ENCODE data around the gene TMEM225B. TPM values are rescaled to one million over a fixed set of nuclear protein-coding genes. Genes with fewer than 3 reads are reported as not detected.

The TMEM225B gene
- total and polyA plus RNA-seq, 4 donors: 0.10 to 0.28 (median 0.17) TPM; not detected in 1

DNA sequence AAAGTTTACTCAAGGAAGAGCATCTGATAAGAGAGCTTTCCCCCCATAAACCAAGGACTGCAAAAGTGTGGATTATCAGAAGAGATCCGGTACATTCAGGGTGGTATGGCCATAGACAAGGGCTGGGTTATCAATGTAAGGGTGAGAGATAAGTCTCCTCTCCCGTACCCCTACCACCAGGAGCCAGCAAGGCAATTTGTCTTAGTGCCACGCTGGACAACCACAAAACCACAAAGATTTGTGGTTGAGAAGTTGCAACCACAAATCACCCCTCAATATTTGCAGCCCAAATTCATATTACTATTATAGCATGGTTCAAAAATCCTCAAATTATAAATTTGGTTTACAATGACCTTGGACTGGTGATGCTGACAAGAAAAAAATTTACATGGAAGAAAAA lies 16.4 kb downstream of the TMEM225B start (continued):
- no peak for TF ChIP-seq GABPA (IDR thresholded peaks at IDR 0.05 in 1 of 2, conservative IDR thresholded peaks at IDR 0.05 in 1 of 2)
- TF ChIP-seq NR2F2 (IDR thresholded peaks at IDR 0.05): no peak
- TF ChIP-seq RXRA (IDR thresholded peaks at IDR 0.05): no peak

DNA sequence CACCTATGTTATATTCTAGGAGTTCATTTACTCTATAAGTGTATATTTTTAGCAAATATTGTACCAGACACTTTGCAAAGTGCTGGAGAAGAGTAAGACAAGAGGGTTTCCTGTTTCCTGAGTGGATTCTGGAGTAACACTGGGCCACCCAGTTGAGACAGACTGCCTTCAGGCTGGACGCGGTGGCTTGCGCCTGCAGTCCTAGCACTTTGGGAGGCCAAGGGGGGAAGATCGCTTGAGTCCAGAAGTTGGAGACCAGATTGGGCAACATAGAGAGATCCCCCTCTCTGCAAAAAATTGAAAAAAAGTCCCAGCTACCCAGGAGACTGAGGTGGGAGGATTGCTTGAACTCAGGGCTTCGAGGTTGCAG lies 17.9 kb downstream of the TMEM225B start:
- no peak for DNase-seq (ENCODE audit: low spot score)
- Histone ChIP-seq H3K4me3 (ENCODE audit: low read depth in 1 of 3, low read length in 3 of 3) (peak overlapping the region in 2 of 3 donors; percentile 77 to 93), H3K36me3 (ENCODE audit: control insufficient read depth in 4 of 4, insufficient read depth in 3 of 4, low read depth in 1 of 4, low read length in 3 of 4) (peaks cover 0 to 22% (median 15%) of the 10 kb centered on the region in 4 donors), H3K9me3 (ENCODE audit: control insufficient read depth in 4 of 4, low read length in 3 of 4) (no peaks in the 10 kb centered on the region), H3K27me3 (ENCODE audit: control insufficient read depth in 4 of 4, insufficient read depth in 4 of 4, low read length in 3 of 4) (no peaks in the 10 kb centered on the region), H3K9ac (ENCODE audit: low read depth in 1 of 2, low read length in 2 of 2) (peak overlapping the region in 1 of 2 donors; percentile 23), H3K4me1 (ENCODE audit: control insufficient read depth in 4 of 4, insufficient read depth in 4 of 4, low read length in 3 of 4) (peaks cover 2 to 17% (median 8%) of the 10 kb centered on the region in 4 donors), H3K27ac (ENCODE audit: low read depth in 1 of 2, low read length in 2 of 2) (no peak overlapping the region)
- TF ChIP-seq HNF4G (IDR thresholded peaks at IDR 0.05) (no peak), YY1 (IDR thresholded peaks at IDR 0.05) (no peak), SP1 (IDR thresholded peaks at IDR 0.05) (no peak)
- TF ChIP-seq, protein P1, sequence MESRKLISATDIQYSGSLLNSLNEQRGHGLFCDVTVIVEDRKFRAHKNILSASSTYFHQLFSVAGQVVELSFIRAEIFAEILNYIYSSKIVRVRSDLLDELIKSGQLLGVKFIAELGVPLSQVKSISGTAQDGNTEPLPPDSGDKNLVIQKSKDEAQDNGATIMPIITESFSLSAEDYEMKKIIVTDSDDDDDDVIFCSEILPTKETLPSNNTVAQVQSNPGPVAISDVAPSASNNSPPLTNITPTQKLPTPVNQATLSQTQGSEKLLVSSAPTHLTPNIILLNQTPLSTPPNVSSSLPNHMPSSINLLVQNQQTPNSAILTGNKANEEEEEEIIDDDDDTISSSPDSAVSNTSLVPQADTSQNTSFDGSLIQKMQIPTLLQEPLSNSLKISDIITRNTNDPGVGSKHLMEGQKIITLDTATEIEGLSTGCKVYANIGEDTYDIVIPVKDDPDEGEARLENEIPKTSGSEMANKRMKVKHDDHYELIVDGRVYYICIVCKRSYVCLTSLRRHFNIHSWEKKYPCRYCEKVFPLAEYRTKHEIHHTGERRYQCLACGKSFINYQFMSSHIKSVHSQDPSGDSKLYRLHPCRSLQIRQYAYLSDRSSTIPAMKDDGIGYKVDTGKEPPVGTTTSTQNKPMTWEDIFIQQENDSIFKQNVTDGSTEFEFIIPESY (IDR thresholded peaks at IDR 0.05): no peak
- 90% methylated on average over 5 of the region's 5 CpGs for WGBS

DNA sequence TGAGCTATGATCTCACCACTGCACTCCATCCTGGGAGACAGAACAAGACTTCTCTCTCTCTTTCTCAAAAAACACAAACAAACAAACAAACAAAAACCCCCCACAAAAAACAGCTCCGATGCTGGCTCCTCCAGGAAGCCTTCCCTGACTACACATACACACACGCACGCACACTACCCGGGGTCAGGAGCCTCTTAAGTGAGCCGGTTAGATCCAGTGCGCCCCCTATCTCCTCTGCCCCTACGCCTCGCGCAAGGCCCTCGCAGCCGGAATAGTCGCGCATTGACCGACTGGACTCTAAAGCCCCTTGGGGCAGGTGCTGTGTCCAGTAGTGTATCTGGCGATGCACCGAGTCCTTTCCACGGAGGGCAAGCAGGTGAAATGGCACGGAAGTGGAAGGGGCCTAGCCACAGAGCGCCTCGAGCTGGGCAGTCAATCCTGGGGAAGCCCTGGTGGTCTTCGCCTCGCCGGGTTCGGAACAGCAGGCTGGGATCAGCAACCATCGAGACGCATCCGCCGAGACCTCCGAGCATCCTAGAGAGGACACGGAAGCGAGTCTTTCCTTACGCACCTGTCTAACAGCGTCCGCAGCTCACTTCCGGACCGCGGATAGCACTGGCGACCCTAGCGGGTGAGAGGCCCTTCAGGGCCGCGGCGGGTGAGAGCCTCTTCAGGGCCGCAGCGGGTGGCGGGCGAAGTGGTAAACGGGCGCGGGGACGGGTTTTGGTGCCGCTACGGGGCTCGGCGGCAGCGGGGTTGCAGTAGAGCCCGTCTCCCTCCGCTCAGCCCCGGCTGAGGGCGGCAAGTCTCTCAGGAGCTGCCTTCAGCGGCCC lies 18.5 kb downstream of the TMEM225B start, which contains the start of gene ZSCAN25:
Gene ZSCAN25, plus strand, starts transcription at position 588 of the 833 bp plus-strand sequence. CDS start 2,661 bp downstream, outside the sequence.
- Histone ChIP-seq H3K36me3 (ENCODE audit: control insufficient read depth in 4 of 4, insufficient read depth in 3 of 4, low read depth in 1 of 4, low read length in 3 of 4) (peaks cover 3 to 27% (median 20%) of the 10 kb centered on the region in 4 donors), H3K27ac (ENCODE audit: low read depth in 1 of 2, low read length in 2 of 2) (peak within 1 kb of the TSS; percentile 66 to 77), H3K27me3 (ENCODE audit: control insufficient read depth in 4 of 4, insufficient read depth in 4 of 4, low read length in 3 of 4) (no peaks in the 10 kb centered on the region), H3K9me3 (ENCODE audit: control insufficient read depth in 4 of 4, low read length in 3 of 4) (no peaks in the 10 kb centered on the region), H3K4me3 (ENCODE audit: low read depth in 1 of 3, low read length in 3 of 3) (peak within 1 kb of the TSS; percentile 77 to 94 (median 93)), H3K9ac (ENCODE audit: low read depth in 1 of 2, low read length in 2 of 2) (peak within 1 kb of the TSS; percentile 23 to 92), H3K4me1 (ENCODE audit: control insufficient read depth in 4 of 4, insufficient read depth in 4 of 4, low read length in 3 of 4) (peaks cover 2 to 17% (median 8%) of the 10 kb centered on the region in 4 donors)
- TF ChIP-seq JUND (IDR thresholded peaks at IDR 0.05): peak in 1 of 2 donors; percentile 27
- peak in 1 of 2 donors; percentile 18 for TF ChIP-seq HNF4A (conservative IDR thresholded peaks at IDR 0.05)
- TF ChIP-seq, protein P2, sequence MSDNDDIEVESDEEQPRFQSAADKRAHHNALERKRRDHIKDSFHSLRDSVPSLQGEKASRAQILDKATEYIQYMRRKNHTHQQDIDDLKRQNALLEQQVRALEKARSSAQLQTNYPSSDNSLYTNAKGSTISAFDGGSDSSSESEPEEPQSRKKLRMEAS (IDR thresholded peaks at IDR 0.05): peak; percentile 59
- TF ChIP-seq, protein P3, sequence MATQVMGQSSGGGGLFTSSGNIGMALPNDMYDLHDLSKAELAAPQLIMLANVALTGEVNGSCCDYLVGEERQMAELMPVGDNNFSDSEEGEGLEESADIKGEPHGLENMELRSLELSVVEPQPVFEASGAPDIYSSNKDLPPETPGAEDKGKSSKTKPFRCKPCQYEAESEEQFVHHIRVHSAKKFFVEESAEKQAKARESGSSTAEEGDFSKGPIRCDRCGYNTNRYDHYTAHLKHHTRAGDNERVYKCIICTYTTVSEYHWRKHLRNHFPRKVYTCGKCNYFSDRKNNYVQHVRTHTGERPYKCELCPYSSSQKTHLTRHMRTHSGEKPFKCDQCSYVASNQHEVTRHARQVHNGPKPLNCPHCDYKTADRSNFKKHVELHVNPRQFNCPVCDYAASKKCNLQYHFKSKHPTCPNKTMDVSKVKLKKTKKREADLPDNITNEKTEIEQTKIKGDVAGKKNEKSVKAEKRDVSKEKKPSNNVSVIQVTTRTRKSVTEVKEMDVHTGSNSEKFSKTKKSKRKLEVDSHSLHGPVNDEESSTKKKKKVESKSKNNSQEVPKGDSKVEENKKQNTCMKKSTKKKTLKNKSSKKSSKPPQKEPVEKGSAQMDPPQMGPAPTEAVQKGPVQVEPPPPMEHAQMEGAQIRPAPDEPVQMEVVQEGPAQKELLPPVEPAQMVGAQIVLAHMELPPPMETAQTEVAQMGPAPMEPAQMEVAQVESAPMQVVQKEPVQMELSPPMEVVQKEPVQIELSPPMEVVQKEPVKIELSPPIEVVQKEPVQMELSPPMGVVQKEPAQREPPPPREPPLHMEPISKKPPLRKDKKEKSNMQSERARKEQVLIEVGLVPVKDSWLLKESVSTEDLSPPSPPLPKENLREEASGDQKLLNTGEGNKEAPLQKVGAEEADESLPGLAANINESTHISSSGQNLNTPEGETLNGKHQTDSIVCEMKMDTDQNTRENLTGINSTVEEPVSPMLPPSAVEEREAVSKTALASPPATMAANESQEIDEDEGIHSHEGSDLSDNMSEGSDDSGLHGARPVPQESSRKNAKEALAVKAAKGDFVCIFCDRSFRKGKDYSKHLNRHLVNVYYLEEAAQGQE (IDR thresholded peaks at IDR 0.05): peak; percentile 32
- TF ChIP-seq YY1 (IDR thresholded peaks at IDR 0.05): peak; percentile 60
- no peak for TF ChIP-seq HNF4G (IDR thresholded peaks at IDR 0.05)
- TF ChIP-seq RAD21 (IDR thresholded peaks at IDR 0.05): peak; percentile 49 to 53
- TF ChIP-seq SP1 (IDR thresholded peaks at IDR 0.05): peak; percentile 64
- TF ChIP-seq NR2F2 (IDR thresholded peaks at IDR 0.05): peak; percentile 62
- peak in 1 of 2 donors; percentile 24 for TF ChIP-seq EGR1 (IDR thresholded peaks at IDR 0.05; ENCODE audit: low read depth in 2 of 2)
- TF ChIP-seq, protein P1 (IDR thresholded peaks at IDR 0.05): peak; percentile 18
- TF ChIP-seq TAF1 (conservative IDR thresholded peaks at IDR 0.05): peak; percentile 50
- no peak for TF ChIP-seq FOXA1 (IDR thresholded peaks at IDR 0.05)
- TF ChIP-seq, protein P4, sequence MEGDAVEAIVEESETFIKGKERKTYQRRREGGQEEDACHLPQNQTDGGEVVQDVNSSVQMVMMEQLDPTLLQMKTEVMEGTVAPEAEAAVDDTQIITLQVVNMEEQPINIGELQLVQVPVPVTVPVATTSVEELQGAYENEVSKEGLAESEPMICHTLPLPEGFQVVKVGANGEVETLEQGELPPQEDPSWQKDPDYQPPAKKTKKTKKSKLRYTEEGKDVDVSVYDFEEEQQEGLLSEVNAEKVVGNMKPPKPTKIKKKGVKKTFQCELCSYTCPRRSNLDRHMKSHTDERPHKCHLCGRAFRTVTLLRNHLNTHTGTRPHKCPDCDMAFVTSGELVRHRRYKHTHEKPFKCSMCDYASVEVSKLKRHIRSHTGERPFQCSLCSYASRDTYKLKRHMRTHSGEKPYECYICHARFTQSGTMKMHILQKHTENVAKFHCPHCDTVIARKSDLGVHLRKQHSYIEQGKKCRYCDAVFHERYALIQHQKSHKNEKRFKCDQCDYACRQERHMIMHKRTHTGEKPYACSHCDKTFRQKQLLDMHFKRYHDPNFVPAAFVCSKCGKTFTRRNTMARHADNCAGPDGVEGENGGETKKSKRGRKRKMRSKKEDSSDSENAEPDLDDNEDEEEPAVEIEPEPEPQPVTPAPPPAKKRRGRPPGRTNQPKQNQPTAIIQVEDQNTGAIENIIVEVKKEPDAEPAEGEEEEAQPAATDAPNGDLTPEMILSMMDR (IDR thresholded peaks at IDR 0.05; ENCODE audit: low read depth, low read length, missing input control): peak; percentile 18
- TF ChIP-seq, protein P5, sequence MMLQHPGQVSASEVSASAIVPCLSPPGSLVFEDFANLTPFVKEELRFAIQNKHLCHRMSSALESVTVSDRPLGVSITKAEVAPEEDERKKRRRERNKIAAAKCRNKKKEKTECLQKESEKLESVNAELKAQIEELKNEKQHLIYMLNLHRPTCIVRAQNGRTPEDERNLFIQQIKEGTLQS (IDR thresholded peaks at IDR 0.05): no peak
- TF ChIP-seq GABPA (IDR thresholded peaks at IDR 0.05 in 1 of 2, conservative IDR thresholded peaks at IDR 0.05 in 1 of 2): peak; percentile 94 to 98
- peak; percentile 40 to 76 for TF ChIP-seq RXRA (IDR thresholded peaks at IDR 0.05)
- no peak for TF ChIP-seq FOXA2 (IDR thresholded peaks at IDR 0.05)
- under 1% methylated on average over 60 of the region's 60 CpGs for WGBS
- peak; percentile 92 for DNase-seq (ENCODE audit: low spot score)
